Measurements from ENCODE around the gene SLC35F3. TPM values are rescaled to one million over a fixed set of nuclear protein-coding genes. Genes with fewer than 3 reads are reported as not detected.

The SLC35F3 gene
- total RNA-seq, 1 experiment from 2014 or later, result not detected

GRCh38 chr1:233938476-233938875 is 34.0 kb downstream of the SLC35F3 start:
- POLR2A ChIA-PET, result no interaction called here
- no peaks in the 10 kb centered on the region for H3K36me3 ChIP-seq (ENCODE audit: control insufficient read depth, insufficient read depth, low read length)
- Mint-ChIP-seq H3K4me3 (ENCODE audit: unreplicated experiment) (no peak overlapping the region), H3K27me3 (ENCODE audit: insufficient read depth, unreplicated experiment) (peaks cover 12% of the 10 kb centered on the region), H3K9me3 (ENCODE audit: unreplicated experiment) (no peaks in the 10 kb centered on the region), H3K36me3 (ENCODE audit: insufficient read depth, unreplicated experiment) (no peaks in the 10 kb centered on the region), H3K4me1 (ENCODE audit: low read depth, unreplicated experiment) (no peaks in the 10 kb centered on the region), H3K27ac (ENCODE audit: unreplicated experiment) (no peak overlapping the region)
- H3K4me3 ChIP-seq (ENCODE audit: low read depth, low read length), result no peak overlapping the region
- no peaks in the 10 kb centered on the region for H3K9me3 ChIP-seq
- no peaks in the 10 kb centered on the region; the same call in 1 of the 2 replicates for H3K27me3 ChIP-seq (replicated peaks; ENCODE audit: control insufficient read depth, insufficient read depth, low read length)
- CTCF ChIA-PET, result no interaction called here
- no TSS peak for BruUV-seq (replicated peaks)
- intact Hi-C loops (cut with micrococcal nuclease; ENCODE audit: unreplicated experiment), result no loop called here
- H3K4me1 ChIP-seq, result no peaks in the 10 kb centered on the region
- TF ChIP-seq CTCF (IDR thresholded peaks at IDR 0.05; ENCODE audit: insufficient read depth in 1 of 2, low read depth in 1 of 2, low read length in 1 of 2, severe bottlenecking in 1 of 2, unreplicated experiment in 1 of 2), result no peak
- no peak for DNase-seq

DNA sequence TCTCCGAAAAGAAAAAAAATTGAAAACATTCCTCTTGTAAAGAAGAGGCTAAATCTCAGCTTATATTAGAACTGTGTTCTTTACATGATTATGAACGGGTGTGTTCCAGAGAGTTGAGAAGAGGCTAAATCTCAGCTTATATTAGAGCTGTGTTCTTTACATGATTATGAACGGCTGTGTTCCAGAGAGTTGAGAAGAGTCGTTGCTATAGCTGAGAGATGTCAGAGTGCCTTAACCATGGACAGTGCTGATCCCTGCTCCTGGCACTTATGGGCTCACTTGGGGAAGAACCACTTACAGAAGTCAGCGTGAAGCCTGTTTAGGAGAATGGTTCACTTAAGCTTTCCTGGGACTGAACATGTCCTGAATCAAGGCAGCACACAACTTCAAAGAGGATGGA is 35.0 kb downstream of the SLC35F3 start:
- Mint-ChIP-seq H3K9me3 (ENCODE audit: unreplicated experiment) (no peaks in the 10 kb centered on the region), H3K27ac (ENCODE audit: unreplicated experiment) (no peak overlapping the region), H3K36me3 (ENCODE audit: insufficient read depth, unreplicated experiment) (no peaks in the 10 kb centered on the region), H3K4me3 (ENCODE audit: unreplicated experiment) (no peak overlapping the region), H3K27me3 (ENCODE audit: insufficient read depth, unreplicated experiment) (peaks cover 12% of the 10 kb centered on the region), H3K4me1 (ENCODE audit: low read depth, unreplicated experiment) (no peaks in the 10 kb centered on the region)
- BruUV-seq (replicated peaks), result no TSS peak
- DNase-seq, result no peak
- CTCF ChIA-PET, result no interaction called here
- Histone ChIP-seq H3K36me3 (ENCODE audit: control insufficient read depth, insufficient read depth, low read length) (no peaks in the 10 kb centered on the region), H3K27me3 (replicated peaks; ENCODE audit: control insufficient read depth, insufficient read depth, low read length) (no peaks in the 10 kb centered on the region; the same call in 1 of the 2 replicates), H3K4me3 (ENCODE audit: low read depth, low read length) (no peak overlapping the region), H3K4me1 (no peaks in the 10 kb centered on the region), H3K9me3 (no peaks in the 10 kb centered on the region)
- no peak for TF ChIP-seq CTCF (IDR thresholded peaks at IDR 0.05; ENCODE audit: insufficient read depth in 1 of 2, low read depth in 1 of 2, low read length in 1 of 2, severe bottlenecking in 1 of 2, unreplicated experiment in 1 of 2)
- POLR2A ChIA-PET, result no interaction called here
- intact Hi-C loops (cut with micrococcal nuclease; ENCODE audit: unreplicated experiment), result no loop called here

DNA sequence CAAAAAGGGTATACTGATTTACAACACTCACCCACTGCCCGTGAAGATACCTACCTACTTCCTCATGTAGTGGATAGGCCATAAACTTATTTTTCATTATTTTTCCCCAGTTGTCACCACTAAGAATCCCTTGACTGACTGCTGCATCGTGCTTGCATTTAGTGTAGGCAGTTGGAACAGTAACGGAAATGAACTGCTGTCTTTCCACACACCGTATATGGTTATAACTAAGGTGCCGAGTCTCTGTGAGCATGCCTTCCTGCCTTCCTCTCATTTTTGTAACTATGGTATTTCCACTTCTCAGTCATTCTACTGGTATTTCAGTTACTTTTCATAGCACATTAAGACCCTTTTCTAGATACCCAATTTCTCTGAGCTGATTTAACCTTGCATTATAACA is 36.4 kb downstream of the SLC35F3 start:
- CTCF ChIA-PET, result no interaction called here
- Histone ChIP-seq H3K9me3 (no peaks in the 10 kb centered on the region), H3K27me3 (replicated peaks; ENCODE audit: control insufficient read depth, insufficient read depth, low read length) (no peaks in the 10 kb centered on the region; the same call in 1 of the 2 replicates), H3K4me1 (no peaks in the 10 kb centered on the region), H3K36me3 (ENCODE audit: control insufficient read depth, insufficient read depth, low read length) (no peaks in the 10 kb centered on the region), H3K4me3 (ENCODE audit: low read depth, low read length) (no peak overlapping the region)
- H3K27me3 Mint-ChIP-seq (ENCODE audit: insufficient read depth, unreplicated experiment), result peaks cover 12% of the 10 kb centered on the region
- no peaks in the 10 kb centered on the region for H3K9me3 Mint-ChIP-seq (ENCODE audit: unreplicated experiment)
- intact Hi-C loops (cut with micrococcal nuclease; ENCODE audit: unreplicated experiment), result loop anchor here (10.0 kb wide), 1 partner anchor 56 kb away; no protein-coding TSS in a partner anchor
- H3K36me3 Mint-ChIP-seq (ENCODE audit: insufficient read depth, unreplicated experiment), result no peaks in the 10 kb centered on the region
- DNase-seq, result no peak
- no peaks in the 10 kb centered on the region for H3K4me1 Mint-ChIP-seq (ENCODE audit: low read depth, unreplicated experiment)
- TF ChIP-seq CTCF (IDR thresholded peaks at IDR 0.05; ENCODE audit: insufficient read depth in 1 of 2, low read depth in 1 of 2, low read length in 1 of 2, severe bottlenecking in 1 of 2, unreplicated experiment in 1 of 2), result no peak
- BruUV-seq (replicated peaks), result no TSS peak
- POLR2A ChIA-PET, result no interaction called here
- H3K4me3 Mint-ChIP-seq (ENCODE audit: unreplicated experiment), result no peak overlapping the region
- no peak overlapping the region for H3K27ac Mint-ChIP-seq (ENCODE audit: unreplicated experiment)
